ENCODE data around the gene AGFG1. TPM values are rescaled to one million over a fixed set of nuclear protein-coding genes. Genes with fewer than 3 reads are reported as not detected.
A peak's percentile ranks its signal among the peaks of the same experiment; 100 is the strongest.

Gene AGFG1
- total and polyA plus RNA-seq, 9 donors = 21.3 to 78.9 (median 49.9) TPM

DNA sequence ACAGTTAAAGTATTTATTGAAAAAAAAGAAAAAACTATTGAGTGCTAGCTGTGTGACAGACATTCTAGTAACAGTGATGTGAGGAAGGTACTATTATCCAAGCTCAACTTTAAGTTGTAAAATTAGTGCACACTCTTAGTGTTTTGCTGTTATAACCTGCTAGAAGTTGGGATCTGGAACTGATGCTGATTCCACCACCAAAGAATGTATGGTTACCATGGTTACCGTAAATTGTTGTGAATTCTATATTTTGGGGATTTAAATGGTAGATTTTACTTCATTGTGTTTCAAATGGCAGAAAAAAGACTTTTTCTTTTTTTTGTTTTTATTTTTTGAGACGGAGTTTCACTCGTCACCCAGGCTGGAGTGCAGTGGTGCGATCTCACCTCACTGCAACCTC lies 5.3 kb downstream of the AGFG1 start:
- 87 to 92% (median 91%) methylated on average over 4 of the region's 4 CpGs for WGBS, 3 donors

GRCh38 chr2:227479865-227480475 lies 8.0 kb downstream of the AGFG1 start:
- Histone ChIP-seq H3K36me3 (no peaks in the 10 kb centered on the region), H3K27ac (no peak overlapping the region), H3K4me1 (ENCODE audit: insufficient read depth) (peaks cover 2% of the 10 kb centered on the region), H3K9me3 (no peaks in the 10 kb centered on the region), H3K4me3 (no peak overlapping the region), H3K27me3 (no peaks in the 10 kb centered on the region)
- DNase-seq = no peak
- TF ChIP-seq, protein P1, sequence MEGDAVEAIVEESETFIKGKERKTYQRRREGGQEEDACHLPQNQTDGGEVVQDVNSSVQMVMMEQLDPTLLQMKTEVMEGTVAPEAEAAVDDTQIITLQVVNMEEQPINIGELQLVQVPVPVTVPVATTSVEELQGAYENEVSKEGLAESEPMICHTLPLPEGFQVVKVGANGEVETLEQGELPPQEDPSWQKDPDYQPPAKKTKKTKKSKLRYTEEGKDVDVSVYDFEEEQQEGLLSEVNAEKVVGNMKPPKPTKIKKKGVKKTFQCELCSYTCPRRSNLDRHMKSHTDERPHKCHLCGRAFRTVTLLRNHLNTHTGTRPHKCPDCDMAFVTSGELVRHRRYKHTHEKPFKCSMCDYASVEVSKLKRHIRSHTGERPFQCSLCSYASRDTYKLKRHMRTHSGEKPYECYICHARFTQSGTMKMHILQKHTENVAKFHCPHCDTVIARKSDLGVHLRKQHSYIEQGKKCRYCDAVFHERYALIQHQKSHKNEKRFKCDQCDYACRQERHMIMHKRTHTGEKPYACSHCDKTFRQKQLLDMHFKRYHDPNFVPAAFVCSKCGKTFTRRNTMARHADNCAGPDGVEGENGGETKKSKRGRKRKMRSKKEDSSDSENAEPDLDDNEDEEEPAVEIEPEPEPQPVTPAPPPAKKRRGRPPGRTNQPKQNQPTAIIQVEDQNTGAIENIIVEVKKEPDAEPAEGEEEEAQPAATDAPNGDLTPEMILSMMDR (IDR thresholded peaks at IDR 0.05) = peak in 1 of 3 donors; percentile 10
- TF ChIP-seq EP300 (IDR thresholded peaks at IDR 0.05) = no peak
- intact Hi-C loops (cut with DNase I) = loop anchor here in 1 of 4 donors (10.0 kb wide), 1 partner anchor 285 kb away; no protein-coding TSS in a partner anchor
- 39 to 45% (median 43%) methylated on average over 2 of the region's 2 CpGs for WGBS, 3 donors

More for the DNA sequence above, 5.3 kb downstream of the AGFG1 start:
- TF ChIP-seq POLR2A (IDR thresholded peaks at IDR 0.05) = no peak
- TF ChIP-seq, protein P1 (IDR thresholded peaks at IDR 0.05) = no peak
- no peak for TF ChIP-seq EP300 (IDR thresholded peaks at IDR 0.05)
- intact Hi-C loops (cut with DNase I) = no loop called here
- no peak overlapping the region for H3K27ac ChIP-seq
- peaks cover 4% of the 10 kb centered on the region for H3K4me1 ChIP-seq (ENCODE audit: insufficient read depth)
- H3K27me3 ChIP-seq = no peaks in the 10 kb centered on the region
- no peaks in the 10 kb centered on the region for H3K36me3 ChIP-seq
- H3K4me3 ChIP-seq = no peak overlapping the region
- H3K9me3 ChIP-seq = no peaks in the 10 kb centered on the region
- no peak for DNase-seq

- H3K4me1 ChIP-seq (ENCODE audit: insufficient read depth) = peaks cover 2% of the 10 kb centered on the region
- TF ChIP-seq EP300 (IDR thresholded peaks at IDR 0.05) = no peak
- no peak for TF ChIP-seq POLR2A (IDR thresholded peaks at IDR 0.05)
- TF ChIP-seq, protein P1 (IDR thresholded peaks at IDR 0.05) = no peak
- intact Hi-C loops (cut with DNase I) = loop anchor here in 1 of 4 donors (10.0 kb wide), 1 partner anchor 284 kb away; no protein-coding TSS in a partner anchor
- H3K27me3 ChIP-seq = no peaks in the 10 kb centered on the region
- H3K36me3 ChIP-seq = no peaks in the 10 kb centered on the region
- no peak overlapping the region for H3K4me3 ChIP-seq
- no peak overlapping the region for H3K27ac ChIP-seq
- WGBS, 3 donors = 70 to 80% (median 70%) methylated on average over 2 of the region's 2 CpGs
- H3K9me3 ChIP-seq = no peaks in the 10 kb centered on the region
- DNase-seq = no peak
Observed at GRCh38 chr2:227480528-227480927, 8.6 kb downstream of the AGFG1 start.

- intact Hi-C loops (cut with DNase I) = loop anchor here in 1 of 4 donors (10.0 kb wide), 1 partner anchor 282 kb away; no protein-coding TSS in a partner anchor
- no peaks in the 10 kb centered on the region for H3K27me3 ChIP-seq
- 88 to 92% (median 90%) methylated on average over 1 of the region's 1 CpG for WGBS, 3 donors
Observed at GRCh38 chr2:227482638-227483340, 10.8 kb downstream of the AGFG1 start.

More at GRCh38 chr2:227482638-227483340, 10.8 kb downstream of the AGFG1 start:
- no peak for DNase-seq
- no peak overlapping the region for H3K4me3 ChIP-seq
- H3K27ac ChIP-seq = no peak overlapping the region
- no peak for TF ChIP-seq POLR2A (IDR thresholded peaks at IDR 0.05)
- TF ChIP-seq EP300 (IDR thresholded peaks at IDR 0.05) = no peak
- TF ChIP-seq, protein P1 (IDR thresholded peaks at IDR 0.05) = no peak
- peaks cover 2% of the 10 kb centered on the region for H3K4me1 ChIP-seq (ENCODE audit: insufficient read depth)
- H3K36me3 ChIP-seq = no peaks in the 10 kb centered on the region
- H3K9me3 ChIP-seq = no peaks in the 10 kb centered on the region
